Measurements from ENCODE around the gene ARHGDIA. TPM values are rescaled to one million over a fixed set of nuclear protein-coding genes. Genes with fewer than 3 reads are reported as not detected.

The ARHGDIA gene
- polyA plus RNA-seq, 1 donor from 2014 or later = 16.1 TPM

DNA sequence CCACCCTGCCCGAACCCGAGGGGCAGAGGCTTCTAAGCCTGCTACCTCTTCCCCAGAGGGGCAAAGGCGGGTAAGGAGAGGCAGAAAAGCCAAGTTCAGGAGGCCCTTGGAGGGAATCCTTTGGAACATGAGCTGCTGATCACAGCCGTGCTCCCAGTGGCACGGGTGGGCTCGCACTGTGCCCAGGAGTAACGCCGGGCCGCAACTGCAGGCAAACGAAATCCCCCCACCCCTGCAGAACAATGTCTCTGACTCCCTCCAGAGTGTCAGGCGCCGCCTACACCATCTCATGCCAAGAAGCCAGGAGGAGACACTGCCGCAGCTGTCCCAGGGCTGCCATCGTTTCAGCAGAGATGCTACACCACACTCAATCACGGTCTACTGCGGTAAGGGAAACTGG, 19.7 kb downstream of the ARHGDIA start:
- Histone ChIP-seq H3K9me3 (ENCODE audit: low read length) (no peaks in the 10 kb centered on the region), H2AFZ (ENCODE audit: low read depth, low read length) (no peak overlapping the region), H3K27me3 (ENCODE audit: insufficient read depth, low read depth, low read length) (no peaks in the 10 kb centered on the region), H3K4me2 (ENCODE audit: low read length) (no peak overlapping the region), H3F3A (ENCODE audit: insufficient read depth, low read length, poor library complexity, severe bottlenecking) (no peaks in the 10 kb centered on the region), H3K9ac (ENCODE audit: low read length) (no peak overlapping the region), H3K79me2 (replicated peaks; ENCODE audit: insufficient read depth, low read length) (no peaks in the 10 kb centered on the region), H3K4me3 (ENCODE audit: low read length) (no peak overlapping the region), H4K20me1 (ENCODE audit: insufficient read depth) (no peaks in the 10 kb centered on the region), H3K9me2 (ENCODE audit: insufficient read depth, low read length) (no peaks in the 10 kb centered on the region), H3K36me3 (ENCODE audit: insufficient read depth, low read length) (peaks cover 4% of the 10 kb centered on the region), H3K27ac (ENCODE audit: low read length) (no peak overlapping the region)
- TF ChIP-seq TAF1 (IDR thresholded peaks at IDR 0.05; ENCODE audit: low read depth) (no peak), SMC3 (conservative IDR thresholded peaks at IDR 0.05; ENCODE audit: poor library complexity) (no peak), EZH2 (IDR thresholded peaks at IDR 0.05; ENCODE audit: borderline replicate concordance, insufficient read depth, low read length, poor library complexity, severe bottlenecking) (no peak), MXI1 (conservative IDR thresholded peaks at IDR 0.05; ENCODE audit: poor library complexity, severe bottlenecking) (no peak), POLR2AphosphoS5 (IDR thresholded peaks at IDR 0.05) (no peak), RAD21 (conservative IDR thresholded peaks at IDR 0.05) (no peak), EP300 (conservative IDR thresholded peaks at IDR 0.05; ENCODE audit: poor library complexity, severe bottlenecking) (no peak)
- TF ChIP-seq, protein P1, sequence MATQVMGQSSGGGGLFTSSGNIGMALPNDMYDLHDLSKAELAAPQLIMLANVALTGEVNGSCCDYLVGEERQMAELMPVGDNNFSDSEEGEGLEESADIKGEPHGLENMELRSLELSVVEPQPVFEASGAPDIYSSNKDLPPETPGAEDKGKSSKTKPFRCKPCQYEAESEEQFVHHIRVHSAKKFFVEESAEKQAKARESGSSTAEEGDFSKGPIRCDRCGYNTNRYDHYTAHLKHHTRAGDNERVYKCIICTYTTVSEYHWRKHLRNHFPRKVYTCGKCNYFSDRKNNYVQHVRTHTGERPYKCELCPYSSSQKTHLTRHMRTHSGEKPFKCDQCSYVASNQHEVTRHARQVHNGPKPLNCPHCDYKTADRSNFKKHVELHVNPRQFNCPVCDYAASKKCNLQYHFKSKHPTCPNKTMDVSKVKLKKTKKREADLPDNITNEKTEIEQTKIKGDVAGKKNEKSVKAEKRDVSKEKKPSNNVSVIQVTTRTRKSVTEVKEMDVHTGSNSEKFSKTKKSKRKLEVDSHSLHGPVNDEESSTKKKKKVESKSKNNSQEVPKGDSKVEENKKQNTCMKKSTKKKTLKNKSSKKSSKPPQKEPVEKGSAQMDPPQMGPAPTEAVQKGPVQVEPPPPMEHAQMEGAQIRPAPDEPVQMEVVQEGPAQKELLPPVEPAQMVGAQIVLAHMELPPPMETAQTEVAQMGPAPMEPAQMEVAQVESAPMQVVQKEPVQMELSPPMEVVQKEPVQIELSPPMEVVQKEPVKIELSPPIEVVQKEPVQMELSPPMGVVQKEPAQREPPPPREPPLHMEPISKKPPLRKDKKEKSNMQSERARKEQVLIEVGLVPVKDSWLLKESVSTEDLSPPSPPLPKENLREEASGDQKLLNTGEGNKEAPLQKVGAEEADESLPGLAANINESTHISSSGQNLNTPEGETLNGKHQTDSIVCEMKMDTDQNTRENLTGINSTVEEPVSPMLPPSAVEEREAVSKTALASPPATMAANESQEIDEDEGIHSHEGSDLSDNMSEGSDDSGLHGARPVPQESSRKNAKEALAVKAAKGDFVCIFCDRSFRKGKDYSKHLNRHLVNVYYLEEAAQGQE (IDR thresholded peaks at IDR 0.05; ENCODE audit: borderline replicate concordance) = no peak
- TF ChIP-seq, protein P2, sequence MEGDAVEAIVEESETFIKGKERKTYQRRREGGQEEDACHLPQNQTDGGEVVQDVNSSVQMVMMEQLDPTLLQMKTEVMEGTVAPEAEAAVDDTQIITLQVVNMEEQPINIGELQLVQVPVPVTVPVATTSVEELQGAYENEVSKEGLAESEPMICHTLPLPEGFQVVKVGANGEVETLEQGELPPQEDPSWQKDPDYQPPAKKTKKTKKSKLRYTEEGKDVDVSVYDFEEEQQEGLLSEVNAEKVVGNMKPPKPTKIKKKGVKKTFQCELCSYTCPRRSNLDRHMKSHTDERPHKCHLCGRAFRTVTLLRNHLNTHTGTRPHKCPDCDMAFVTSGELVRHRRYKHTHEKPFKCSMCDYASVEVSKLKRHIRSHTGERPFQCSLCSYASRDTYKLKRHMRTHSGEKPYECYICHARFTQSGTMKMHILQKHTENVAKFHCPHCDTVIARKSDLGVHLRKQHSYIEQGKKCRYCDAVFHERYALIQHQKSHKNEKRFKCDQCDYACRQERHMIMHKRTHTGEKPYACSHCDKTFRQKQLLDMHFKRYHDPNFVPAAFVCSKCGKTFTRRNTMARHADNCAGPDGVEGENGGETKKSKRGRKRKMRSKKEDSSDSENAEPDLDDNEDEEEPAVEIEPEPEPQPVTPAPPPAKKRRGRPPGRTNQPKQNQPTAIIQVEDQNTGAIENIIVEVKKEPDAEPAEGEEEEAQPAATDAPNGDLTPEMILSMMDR (IDR thresholded peaks at IDR 0.05; ENCODE audit: poor library complexity, severe bottlenecking) = no peak

DNA sequence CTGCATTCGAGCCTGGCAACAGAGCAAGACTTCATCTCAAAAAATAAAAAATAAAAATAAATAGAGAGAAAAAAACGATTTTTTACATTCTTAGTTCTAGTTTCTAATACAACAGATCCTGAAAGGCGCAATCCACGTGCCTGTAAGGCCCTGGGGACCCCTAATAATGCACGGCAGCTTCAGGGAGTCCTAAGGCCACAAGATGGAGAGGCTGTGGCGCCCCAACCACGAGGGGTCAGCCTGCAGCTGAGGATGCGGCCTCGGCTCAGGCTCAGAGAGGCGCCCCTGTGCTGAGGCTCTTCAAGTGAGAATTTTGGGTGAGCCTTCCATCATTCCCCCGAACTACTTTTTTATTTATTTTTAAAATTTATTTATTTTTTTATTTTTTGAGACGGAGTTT, 21.7 kb downstream of the ARHGDIA start:
- Histone ChIP-seq H3K36me3 (ENCODE audit: insufficient read depth, low read length) (peaks cover 4% of the 10 kb centered on the region), H3K27me3 (ENCODE audit: insufficient read depth, low read depth, low read length) (no peaks in the 10 kb centered on the region)

More for the DNA sequence above, 21.7 kb downstream of the ARHGDIA start:
- no peaks in the 10 kb centered on the region for H3K9me3 ChIP-seq (ENCODE audit: low read length)
- no peaks in the 10 kb centered on the region for H3F3A ChIP-seq (ENCODE audit: insufficient read depth, low read length, poor library complexity, severe bottlenecking)
- H3K9ac ChIP-seq (ENCODE audit: low read length) = no peak overlapping the region
- no peaks in the 10 kb centered on the region for H4K20me1 ChIP-seq (ENCODE audit: insufficient read depth)
- no peak overlapping the region for H3K4me2 ChIP-seq (ENCODE audit: low read length)
- H2AFZ ChIP-seq (ENCODE audit: low read depth, low read length) = no peak overlapping the region
- H3K27ac ChIP-seq (ENCODE audit: low read length) = no peak overlapping the region
- H3K79me2 ChIP-seq (replicated peaks; ENCODE audit: insufficient read depth, low read length) = no peaks in the 10 kb centered on the region
- H3K4me3 ChIP-seq (ENCODE audit: low read length) = no peak overlapping the region
- no peak for TF ChIP-seq SMC3 (conservative IDR thresholded peaks at IDR 0.05; ENCODE audit: poor library complexity)
- TF ChIP-seq, protein P2 (IDR thresholded peaks at IDR 0.05; ENCODE audit: poor library complexity, severe bottlenecking) = no peak
- no peak for TF ChIP-seq EZH2 (IDR thresholded peaks at IDR 0.05; ENCODE audit: borderline replicate concordance, insufficient read depth, low read length, poor library complexity, severe bottlenecking)
- TF ChIP-seq EP300 (conservative IDR thresholded peaks at IDR 0.05; ENCODE audit: poor library complexity, severe bottlenecking) = no peak
- TF ChIP-seq TAF1 (IDR thresholded peaks at IDR 0.05; ENCODE audit: low read depth) = no peak
- TF ChIP-seq, protein P1 (IDR thresholded peaks at IDR 0.05; ENCODE audit: borderline replicate concordance) = no peak
- no peak for TF ChIP-seq POLR2AphosphoS5 (IDR thresholded peaks at IDR 0.05)
- TF ChIP-seq MXI1 (conservative IDR thresholded peaks at IDR 0.05; ENCODE audit: poor library complexity, severe bottlenecking) = no peak
- TF ChIP-seq RAD21 (conservative IDR thresholded peaks at IDR 0.05) = no peak
- no peaks in the 10 kb centered on the region for H3K9me2 ChIP-seq (ENCODE audit: insufficient read depth, low read length)
